Cerebellar nuclear complex (tissue), 1 donor: ENCODE measurements around the gene GPNMB.
"Not testable (repeated sequence)": the region's sequence is repeated elsewhere in the genome, so short reads cannot be mapped to it uniquely, and the experiment has no call there.

Experiments
- DNase-seq, 2 experiments: peaks; one replicate each; lab custom pipeline; 2025; lab: John Stamatoyannopoulos, UW

Gene GPNMB

DNA sequence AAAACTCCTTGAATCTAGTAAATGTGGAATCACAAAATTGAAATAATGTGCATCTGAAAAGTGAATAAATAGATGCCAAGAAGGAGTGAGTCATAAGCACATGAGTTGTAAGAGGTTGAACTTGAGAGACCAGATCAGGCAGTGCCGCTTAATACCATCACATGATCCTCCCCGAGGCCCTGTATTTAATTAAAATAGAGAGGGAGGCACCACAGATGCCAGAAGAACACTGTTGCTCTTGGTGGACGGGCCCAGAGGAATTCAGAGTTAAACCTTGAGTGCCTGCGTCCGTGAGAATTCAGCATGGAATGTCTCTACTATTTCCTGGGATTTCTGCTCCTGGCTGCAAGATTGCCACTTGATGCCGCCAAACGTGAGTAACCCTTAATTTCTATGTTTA lies at the start of gene GPNMB:
TSS of gene GPNMB (plus strand) at position 221 of the 400 bp plus-strand sequence. CDS start at position 304, 83 bp downstream.
- no peak for DNase-seq

DNA sequence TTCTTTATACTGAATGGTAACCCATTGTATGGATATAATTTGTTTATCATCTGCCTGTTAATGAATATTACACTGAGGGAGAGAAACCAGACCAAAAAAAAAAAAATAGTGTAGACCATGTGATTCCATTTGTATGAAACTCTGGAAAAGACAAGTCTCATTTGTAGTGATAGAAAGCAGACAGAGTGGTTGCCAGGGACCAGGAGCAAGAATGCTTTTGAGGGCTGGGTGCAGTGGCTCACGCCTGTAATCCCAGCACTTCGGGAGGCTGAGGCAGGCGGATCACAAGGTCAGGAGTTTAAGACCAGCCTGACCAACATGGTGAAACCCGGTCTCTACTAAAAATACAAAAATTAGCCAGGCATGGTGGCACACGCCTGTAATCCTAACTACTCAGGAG lies 48.8 kb upstream of the GPNMB start:
- DNase-seq, result not testable (repeated sequence)

DNA sequence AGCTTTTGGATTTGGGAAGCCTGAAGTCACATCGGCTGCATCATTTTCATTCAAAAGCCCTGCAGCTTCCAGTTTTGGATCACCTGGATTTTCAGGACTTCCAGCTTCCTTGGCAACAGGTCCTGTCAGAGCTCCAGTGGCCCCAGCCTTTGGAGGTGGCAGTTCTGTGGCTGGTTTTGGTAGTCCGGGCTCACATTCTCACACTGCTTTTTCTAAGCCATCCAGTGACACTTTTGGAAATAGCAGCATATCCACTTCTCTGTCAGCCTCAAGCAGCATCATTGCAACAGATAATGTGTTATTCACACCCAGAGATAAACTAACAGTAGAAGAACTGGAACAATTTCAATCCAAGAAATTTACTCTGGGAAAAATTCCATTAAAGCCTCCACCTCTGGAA lies 46.2 kb upstream of the GPNMB start:
- DNase-seq, result no peak

DNA sequence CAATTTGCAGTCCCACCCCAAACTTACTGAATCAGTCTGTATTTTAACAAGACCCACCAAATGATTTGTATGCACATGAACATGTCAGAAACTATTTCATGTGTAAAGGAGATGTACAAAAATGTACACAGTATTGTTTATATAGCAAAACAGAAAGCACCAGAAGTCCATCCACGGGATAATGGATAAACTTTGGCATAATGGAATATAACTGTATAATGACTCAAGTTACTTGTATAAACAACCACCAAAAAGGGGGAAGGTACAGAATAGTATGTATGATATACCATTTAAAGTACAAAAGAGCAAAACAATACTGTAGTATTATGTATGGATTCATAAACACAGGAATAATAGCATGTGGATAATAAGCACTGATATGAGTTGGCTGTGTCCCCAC lies 42.3 kb upstream of the GPNMB start:
- no peak for DNase-seq

DNA sequence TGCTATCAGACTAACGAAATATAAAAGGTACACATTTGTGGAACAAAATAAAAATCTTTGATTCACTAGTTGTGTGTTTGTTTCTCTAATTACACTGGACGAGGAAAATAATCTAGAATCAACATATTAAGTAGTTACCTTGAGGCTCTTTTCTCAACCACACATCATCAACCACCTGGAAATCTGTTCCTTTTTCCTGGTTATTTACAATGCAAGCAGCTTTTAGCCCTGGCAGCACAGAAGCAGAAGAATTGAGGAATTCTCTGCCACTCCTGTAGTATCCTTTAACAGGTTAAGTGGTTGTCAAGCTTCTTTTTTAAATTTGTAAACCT lies 41.0 kb upstream of the GPNMB start:
- DNase-seq, result no peak

DNA sequence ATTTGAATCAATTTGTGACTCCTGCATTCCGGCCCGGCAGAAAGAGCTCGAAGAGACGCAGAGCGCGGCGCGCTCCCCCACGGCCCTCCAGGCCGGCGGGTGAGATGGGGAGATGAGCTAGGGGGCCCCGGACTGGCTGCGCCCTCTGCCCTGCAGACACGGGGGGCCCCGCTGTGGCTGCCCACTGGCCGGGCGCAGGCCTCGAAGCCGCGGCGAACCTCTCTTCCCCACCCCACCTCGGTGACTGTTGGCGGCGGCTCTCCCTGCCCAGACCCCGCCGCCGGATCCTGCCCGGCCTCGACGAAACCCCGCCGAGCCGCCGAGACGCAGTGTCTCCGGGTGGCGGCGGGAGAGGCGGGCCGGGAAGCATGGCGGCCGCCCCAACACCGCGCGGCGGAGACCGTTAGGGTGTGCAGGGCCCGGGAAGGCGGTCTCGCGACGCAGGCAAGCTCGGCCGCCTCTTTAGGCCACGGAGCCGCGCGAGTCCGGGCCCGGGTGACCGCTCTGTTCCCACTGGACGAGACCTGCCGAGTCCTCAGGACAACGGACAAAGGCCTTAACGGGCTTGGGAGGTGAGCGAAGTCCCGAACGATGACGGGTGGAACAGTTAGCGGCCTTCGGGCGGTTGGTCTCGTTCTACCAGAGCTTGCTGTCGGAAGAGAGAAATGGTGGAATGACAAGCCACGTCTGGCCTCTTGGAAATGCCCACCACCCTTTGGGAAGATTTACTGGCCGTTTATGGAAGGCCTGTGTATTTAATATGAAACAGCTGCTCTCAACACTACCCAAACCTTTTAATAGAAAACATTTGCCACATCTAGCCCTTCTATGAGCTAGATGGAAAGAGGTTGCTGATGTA lies 40.4 kb upstream of the GPNMB start:
- DNase-seq, result no peak

DNA sequence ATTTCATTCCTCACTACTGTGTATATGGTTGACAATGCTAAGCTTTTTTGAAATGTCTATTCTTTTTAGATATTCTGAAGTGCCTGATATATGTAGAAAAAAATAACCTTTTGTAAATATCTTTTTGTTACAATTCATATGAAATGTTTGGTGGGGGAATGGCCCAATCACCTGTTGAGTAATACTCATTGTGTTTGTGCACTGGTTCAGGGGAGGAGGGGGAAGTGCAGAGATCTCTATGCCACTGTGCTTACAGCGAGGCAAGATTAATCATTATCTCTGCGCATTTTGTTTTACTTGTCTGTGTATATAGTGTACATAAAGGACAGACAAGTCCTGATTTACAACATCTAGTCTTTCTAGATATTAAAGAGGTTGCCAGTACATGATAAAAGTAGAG lies 39.6 kb upstream of the GPNMB start:
- no peak for DNase-seq

DNA sequence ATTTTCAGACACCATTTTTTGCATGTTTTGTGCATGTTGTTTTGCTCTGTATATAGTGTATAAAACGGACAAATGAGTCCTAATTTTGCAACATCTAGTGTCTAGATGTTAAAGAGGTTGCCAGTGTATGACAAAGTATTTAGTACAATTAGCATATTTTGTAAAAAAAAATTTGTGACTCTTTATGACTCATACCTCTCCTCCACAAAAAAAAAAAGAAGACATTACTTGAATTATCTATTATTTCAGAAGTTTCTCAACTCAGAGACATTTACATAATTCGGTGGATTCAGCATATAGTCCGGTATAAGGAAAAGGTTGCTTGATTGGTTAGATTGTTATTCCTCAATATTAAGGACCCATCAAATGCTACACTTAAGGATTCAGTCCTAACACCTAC lies 38.7 kb upstream of the GPNMB start:
- DNase-seq, result no peak

DNA sequence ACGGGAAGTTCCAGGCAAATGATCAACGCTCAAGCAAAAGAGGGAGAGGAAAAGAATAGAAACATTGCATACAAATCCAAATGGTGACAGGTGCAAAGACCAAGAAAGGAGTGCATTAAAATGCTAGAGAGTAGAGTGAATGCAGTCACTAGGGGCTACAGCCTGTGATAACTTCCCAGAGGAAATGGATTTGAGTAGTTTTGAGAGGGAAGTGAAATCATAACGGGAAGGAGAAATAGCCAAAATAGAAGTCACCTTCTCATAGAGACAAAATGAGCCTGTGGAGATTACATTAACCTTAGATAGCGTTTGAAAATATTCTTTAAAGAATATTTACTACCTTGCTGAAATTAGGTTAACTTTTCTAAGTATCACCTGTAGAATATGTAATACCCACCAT lies 38.3 kb upstream of the GPNMB start:
- no peak for DNase-seq

DNA sequence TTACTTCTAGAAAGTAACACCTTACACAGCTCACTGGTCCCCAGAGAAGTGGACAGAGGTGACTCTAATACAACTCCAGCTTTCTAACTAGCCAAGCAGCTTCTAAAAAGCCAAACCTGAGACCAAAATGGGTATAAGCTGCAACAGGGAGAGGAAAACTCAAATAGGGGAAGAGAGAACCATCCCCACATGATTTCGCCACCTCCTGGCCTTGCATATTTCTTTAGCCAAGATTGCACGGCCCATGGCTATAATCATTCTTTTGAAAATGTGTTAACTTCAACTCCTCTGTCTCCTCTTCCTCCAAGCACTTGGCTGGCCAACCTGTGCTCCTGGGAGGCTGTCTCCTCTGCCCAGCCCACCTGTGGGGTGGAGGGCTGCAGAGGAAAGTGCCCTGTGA lies 36.1 kb upstream of the GPNMB start:
- DNase-seq, result no peak

DNA sequence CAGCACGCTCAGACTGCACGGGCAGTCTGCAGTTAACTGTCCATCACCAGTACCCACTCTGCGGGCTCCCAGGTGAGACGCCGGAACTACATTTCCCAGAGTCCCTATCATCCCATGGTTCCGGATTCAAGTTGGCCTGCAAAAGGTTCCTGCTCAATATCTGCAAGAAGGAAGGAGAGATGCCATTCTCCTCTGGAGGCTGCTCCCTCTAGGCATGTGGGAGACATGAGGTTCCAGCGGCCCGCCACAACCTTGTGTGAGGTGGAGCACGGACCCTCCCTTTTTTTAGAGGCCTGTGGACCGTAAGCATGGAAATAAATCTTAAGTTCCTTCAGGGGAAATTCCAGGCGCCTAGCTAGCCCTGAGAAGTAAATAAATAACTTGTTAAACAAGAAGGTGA lies 35.0 kb upstream of the GPNMB start:
- DNase-seq, result no peak

DNA sequence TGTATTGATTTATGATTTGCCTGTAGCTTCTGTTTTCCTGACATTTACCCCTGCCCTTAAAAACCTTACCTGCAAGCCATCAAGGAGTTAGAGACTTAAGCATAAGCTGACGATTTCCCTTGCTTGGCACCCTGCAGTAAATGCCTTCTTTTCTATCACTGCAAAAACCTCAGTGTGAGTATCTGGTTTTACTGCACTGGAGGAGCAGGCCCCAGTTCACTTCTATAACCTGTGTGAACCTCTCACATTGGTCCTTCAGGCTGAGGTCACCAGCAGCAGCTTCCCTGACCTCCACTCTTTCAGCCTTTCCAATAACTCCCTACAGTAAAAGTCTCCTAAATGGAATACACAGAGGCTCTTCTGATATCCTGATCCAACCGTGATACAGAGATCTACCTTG lies 34.2 kb upstream of the GPNMB start:
- DNase-seq, result no peak

DNA sequence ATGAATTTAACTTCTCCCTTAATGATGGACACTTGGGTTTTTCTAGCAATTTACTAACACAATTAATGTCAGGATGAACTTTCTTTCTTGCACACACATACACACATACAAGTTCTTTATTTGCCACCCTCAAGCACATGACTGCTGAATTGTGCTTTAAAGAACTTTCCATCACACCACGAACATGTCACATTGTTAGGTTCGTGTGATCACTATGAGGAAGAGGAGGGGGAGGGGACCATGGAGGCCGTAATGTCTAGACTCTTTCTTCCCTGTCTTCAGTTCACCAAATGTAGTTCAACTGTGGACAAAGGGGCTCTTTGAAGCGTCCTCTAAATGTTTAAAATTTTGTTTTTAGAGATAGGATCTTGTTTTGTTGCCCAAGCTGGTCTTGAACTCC lies 33.7 kb upstream of the GPNMB start:
- DNase-seq, result no peak

DNA sequence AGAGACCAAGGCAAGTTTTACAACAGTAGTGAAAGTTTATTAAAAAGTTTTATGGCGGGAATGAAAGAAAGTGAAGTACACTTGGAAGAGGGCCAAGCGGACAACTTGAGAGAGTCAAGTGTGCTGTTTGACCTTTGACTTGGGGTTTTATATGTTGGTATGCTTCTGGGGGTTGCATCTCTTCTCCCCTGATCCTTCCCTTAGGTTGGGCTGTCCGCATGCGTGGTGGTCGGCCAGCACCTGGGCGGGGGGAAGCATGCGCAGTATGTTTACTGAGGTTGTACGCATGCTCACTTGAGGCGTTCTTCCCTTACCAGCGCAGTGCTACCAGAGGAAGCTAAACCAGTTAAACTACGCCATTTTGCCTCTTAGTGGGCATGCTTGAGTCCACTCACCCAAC lies 32.8 kb upstream of the GPNMB start:
- no peak for DNase-seq

DNA sequence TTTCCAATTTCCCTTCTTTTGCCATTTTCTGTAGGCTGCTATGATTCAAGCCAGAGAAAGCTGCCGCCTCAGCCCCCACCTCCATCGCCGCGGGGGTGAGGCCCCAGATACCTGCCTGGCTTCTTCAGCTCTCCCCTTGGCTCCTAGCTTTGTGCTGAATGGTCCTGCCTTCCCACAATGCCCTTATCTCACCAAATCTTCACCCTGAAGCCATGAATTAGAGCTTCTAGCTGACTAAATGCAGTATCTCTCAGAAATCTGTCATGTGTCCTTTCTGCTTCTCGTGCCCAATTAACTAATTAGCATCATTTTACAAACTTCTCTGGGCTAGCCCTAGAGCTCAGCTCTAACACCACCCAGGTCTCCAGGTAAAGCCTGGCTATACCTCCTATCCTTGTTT lies 32.2 kb upstream of the GPNMB start:
- no peak for DNase-seq

DNA sequence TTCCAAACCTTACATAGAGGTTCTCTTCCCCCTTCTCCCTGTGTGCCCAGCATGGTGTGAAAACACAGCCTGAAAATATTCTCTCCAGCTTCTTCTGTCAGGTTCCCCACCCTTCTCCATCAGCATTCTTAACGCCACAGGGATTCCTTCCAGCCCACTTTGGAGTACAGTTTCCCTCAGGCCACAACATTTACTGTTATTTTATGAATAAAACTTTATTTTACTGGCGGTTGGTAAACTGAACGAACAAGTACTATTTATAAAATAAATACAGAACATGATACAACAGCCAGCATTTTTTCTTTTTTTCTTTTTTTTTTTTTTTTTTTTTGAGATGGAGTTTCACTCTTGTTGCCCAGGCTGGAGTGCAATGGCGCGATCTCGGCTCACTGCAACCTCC lies 31.6 kb upstream of the GPNMB start:
- no peak for DNase-seq

DNA sequence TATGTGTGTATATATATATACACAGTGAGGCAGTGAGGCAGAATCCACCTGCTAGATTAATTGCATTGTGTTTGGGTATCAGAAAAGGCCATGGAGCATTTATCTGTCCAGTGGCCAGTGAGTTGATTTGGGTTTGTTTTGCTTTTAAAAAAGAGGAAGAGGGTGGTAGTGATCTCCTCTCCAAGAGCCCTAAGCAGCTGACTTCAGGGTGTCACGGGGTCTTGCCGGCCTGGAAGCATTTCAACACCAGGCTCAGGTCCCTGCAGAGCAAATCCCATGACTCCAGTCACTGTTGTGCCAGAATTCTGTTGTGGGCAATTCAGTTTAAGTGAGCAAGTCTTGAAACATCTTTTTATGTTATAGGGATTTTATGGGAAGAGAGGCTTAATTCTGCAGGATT lies 30.6 kb upstream of the GPNMB start:
- DNase-seq, result no peak

DNA sequence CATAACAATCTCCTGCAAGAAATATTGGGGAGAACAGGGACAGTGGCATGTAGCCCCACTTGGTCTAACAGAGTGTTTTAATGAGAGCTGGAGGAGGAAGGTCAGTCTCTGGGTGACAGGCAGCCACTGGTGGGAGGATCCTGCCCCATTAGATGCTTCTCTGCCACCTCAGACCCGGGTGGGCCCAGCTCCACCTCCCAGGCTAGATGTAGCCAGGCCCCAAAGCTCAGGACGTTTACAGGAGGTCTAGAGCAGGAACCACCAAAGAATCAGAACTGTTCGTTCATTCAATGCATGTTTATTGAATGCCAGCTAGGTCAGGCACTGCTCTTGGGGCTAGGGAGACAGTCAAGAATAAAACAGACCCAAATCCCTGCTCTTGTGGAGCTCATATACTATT lies 28.4 kb upstream of the GPNMB start:
- DNase-seq, result no peak

DNA sequence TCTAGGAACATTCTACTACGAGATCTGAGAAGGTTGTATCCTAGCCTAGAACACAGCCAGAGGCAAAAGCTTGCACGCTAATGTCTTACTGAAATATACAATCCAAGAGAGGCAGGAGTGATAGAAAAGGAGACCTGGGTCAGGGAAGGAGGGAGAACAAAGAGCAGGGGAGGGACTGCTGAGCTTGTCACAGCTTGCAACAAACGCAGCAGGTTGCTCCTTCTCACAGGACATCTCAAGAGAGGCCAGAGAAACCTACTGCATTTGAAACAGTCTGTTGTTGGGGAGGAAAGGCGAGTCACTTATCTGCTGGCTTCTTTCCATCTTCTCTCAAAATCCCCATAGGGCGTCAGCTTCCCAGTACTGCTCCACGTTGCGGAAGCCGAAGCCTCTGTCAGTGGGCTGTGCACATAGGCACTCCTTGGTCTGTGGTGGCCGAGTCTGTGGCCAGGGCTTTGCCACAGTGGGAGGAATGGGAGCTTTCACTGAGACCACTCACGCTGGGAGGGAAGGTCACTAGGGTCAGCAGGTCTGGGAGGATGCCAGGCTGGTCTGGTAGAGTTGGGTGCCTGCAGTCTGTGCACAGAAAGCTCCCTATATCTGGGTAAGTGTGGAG lies 25.8 kb upstream of the GPNMB start:
- no peak for DNase-seq

DNA sequence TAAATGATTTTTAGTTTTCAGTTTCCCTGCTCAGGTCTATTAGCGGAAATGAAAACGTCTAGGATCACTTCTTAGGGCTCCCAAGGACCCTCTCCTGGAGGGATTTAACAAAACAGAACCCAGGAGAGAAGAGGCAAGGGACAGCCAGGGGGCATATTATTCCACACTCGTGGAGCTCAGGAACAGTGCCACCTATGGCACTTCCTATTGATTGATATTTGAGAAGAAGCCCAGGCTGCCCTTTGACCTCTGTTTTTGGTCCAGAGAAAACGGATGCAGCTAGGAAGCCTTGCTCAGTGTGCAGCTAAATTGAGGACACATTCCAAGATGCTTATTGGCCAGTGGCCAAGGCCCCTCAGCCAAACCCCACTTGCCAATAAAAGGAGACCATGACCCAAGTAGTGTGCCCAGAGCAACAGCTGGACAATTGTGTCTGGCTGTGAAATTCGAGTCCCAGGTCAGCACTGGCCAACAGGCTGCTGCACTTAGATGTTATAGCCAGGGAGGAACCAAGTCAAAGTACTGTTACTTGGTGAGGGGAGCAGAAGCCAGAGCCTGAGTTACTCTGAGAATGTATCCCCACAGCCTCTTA lies 24.0 kb upstream of the GPNMB start:
- no peak for DNase-seq

DNA sequence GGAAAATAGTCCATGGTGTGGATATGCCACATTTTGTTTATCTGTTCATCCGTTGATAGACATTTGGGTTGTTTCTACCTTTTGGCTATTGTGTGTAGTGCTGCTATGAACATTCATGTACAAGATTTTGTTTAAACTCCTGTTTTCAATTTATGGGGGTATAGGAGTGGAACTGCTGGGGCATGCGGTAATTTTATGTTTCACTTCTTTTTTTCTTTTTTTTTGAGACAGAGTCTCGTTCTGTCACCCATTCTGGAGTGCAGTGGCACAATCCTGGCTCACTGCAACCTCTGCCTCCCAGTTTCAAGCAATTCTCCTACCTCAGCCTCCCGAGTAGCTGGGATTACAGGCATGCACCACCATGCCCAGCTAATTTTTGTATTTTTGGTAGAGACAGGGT lies 22.2 kb upstream of the GPNMB start:
- not testable (repeated sequence) for DNase-seq

DNA sequence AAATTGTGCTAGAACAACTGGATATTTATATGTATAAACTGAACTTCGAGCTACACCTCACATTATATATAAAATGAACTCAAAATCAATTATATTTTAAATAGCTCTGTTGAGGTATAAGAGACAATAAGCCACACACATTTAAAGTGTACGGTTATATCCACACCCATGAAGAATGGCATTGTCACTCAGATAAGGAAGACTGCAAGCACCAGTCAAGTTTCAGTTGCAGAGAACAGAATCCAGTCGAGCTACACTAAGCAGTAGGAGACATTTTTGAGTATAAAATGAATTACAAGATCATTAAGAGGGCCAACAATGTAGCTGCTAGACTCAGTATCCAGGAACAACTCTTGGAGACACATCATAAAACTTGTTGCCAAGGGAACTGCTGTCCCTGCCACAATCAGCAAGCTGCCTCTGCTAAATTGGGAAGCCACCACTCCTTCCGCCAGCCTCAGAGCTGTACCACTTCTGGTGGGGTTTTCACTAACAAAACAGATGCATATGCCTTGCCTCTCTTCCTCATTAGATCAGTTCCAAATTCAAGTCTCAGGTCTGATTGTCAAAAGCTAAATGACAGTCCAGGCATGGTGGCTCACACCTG lies 19.6 kb upstream of the GPNMB start:
- DNase-seq, result no peak

DNA sequence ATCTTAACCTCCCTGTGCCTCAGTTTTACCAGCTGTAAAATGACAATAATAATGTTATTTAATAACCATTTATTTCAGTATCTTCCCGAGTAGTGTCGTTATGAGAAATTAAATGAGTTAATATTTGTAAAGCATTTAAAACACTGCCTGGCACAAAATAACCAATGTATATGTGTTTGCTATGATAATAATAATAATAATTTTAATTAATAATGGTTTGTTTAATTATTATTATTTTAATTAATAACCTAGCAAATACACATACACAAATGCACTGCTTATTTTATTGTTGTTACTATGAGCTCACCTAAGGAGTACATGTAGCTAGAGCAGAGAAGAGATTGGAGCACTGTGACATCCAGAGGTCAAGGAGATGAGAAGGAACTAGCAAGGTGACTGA lies 18.2 kb upstream of the GPNMB start:
- no peak for DNase-seq
